Measurements from ENCODE around the gene KIRREL3. TPM values are rescaled to one million over a fixed set of nuclear protein-coding genes. Genes with fewer than 3 reads are reported as not detected.
A peak's percentile ranks its signal among the peaks of the same experiment; 100 is the strongest.

The KIRREL3 gene
- total and polyA plus RNA-seq, 12 donors = 0.13 to 0.58 (median 0.30) TPM

DNA sequence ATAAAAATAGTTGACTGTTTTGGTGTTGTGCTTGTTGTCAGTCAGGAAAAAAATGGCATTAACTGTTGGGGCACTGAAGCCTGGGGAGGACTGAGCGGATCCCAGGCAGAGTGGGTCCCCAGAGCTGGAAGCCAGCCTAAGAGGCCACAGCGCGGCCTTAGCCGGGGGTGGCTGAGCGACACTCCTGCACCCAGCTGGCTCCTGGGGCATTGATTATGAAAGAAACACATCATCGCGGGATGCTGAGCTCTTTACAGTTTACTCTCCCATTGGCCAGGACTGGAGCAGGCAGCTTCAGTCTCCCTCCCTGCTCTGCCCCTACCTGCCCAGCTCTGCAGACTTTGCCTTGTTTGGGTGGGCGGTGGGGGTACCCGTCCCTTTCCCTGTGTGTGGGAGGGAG lies 523.6 kb downstream of the KIRREL3 start:
- no peak overlapping the region for H3K27ac ChIP-seq
- no peak for ATAC-seq
- no peak for DNase-seq
- no peak overlapping the region for H3K4me3 ChIP-seq
- no peaks in the 10 kb centered on the region for H3K36me3 ChIP-seq
- 91 to 93% methylated on average over 9 of the region's 9 CpGs for WGBS, 2 donors
- no peaks in the 10 kb centered on the region for H3K27me3 ChIP-seq
- H3K4me1 ChIP-seq = peaks cover 0 to 24% (median 14%) of the 10 kb centered on the region in 9 donors
- intact Hi-C loops (cut with DNase I) = loop anchor here in 1 of 10 donors (5.0 kb wide), 2 partner anchors 35 to 165 kb away; no protein-coding TSS in a partner anchor
- no peaks in the 10 kb centered on the region for H3K9me3 ChIP-seq
- no peak for TF ChIP-seq CTCF (IDR thresholded peaks at IDR 0.05)

- intact Hi-C loops (cut with DNase I) = loop anchor here in 1 of 10 donors (5.0 kb wide), 2 partner anchors 34 to 164 kb away; no protein-coding TSS in a partner anchor
Observed at GRCh38 chr11:126476266-126476924, 524.2 kb downstream of the KIRREL3 start.

GRCh38 chr11:126475014-126475991 lies 525.3 kb downstream of the KIRREL3 start:
- no peaks in the 10 kb centered on the region for H3K9me3 ChIP-seq
- no peak overlapping the region for H3K4me3 ChIP-seq
- no peaks in the 10 kb centered on the region for H3K36me3 ChIP-seq
- H3K27ac ChIP-seq = peak overlapping the region in 8 of 10 donors; percentile 0 to 64 (median 34)
- 61 to 65% methylated on average over 26 of the region's 26 CpGs for WGBS, 2 donors
- intact Hi-C loops (cut with DNase I) = loop anchor here in 1 of 10 donors (5.0 kb wide), 2 partner anchors 33 to 163 kb away; no protein-coding TSS in a partner anchor
- no peaks in the 10 kb centered on the region for H3K27me3 ChIP-seq
- ATAC-seq = peak; percentile 21 to 69 (median 44)
- DNase-seq = peak in 1 of 2 donors; percentile 23
- no peak for TF ChIP-seq CTCF (IDR thresholded peaks at IDR 0.05)
- peaks cover 0 to 18% (median 11%) of the 10 kb centered on the region in 9 donors for H3K4me1 ChIP-seq

More at GRCh38 chr11:126476266-126476924, 524.2 kb downstream of the KIRREL3 start:
- Histone ChIP-seq H3K4me3 (no peak overlapping the region), H3K27me3 (no peaks in the 10 kb centered on the region), H3K9me3 (no peaks in the 10 kb centered on the region), H3K4me1 (peaks cover 0 to 24% (median 14%) of the 10 kb centered on the region in 9 donors), H3K36me3 (no peaks in the 10 kb centered on the region), H3K27ac (no peak overlapping the region)
- DNase-seq = no peak
- WGBS, 2 donors = 84 to 94% methylated on average over 15 of the region's 15 CpGs
- ATAC-seq = no peak
- TF ChIP-seq CTCF (IDR thresholded peaks at IDR 0.05) = no peak

- ATAC-seq (peak in 7 of 8 donors; percentile 31 to 81 (median 72)), DNase-seq (no peak)
- WGBS, 2 donors = 74 to 80% methylated on average over 9 of the region's 9 CpGs
- H3K27ac ChIP-seq = peak overlapping the region in 3 of 10 donors; percentile 0 to 55 (median 41)
- no peaks in the 10 kb centered on the region for H3K27me3 ChIP-seq
- H3K4me1 ChIP-seq = peaks cover 0 to 22% (median 10%) of the 10 kb centered on the region in 9 donors
- H3K4me3 ChIP-seq = no peak overlapping the region
- intact Hi-C loops (cut with DNase I) = no loop called here
- H3K9me3 ChIP-seq = no peaks in the 10 kb centered on the region
- no peak for TF ChIP-seq CTCF (IDR thresholded peaks at IDR 0.05)
- no peaks in the 10 kb centered on the region for H3K36me3 ChIP-seq
Observed at GRCh38 chr11:126474220-126474619, 526.4 kb downstream of the KIRREL3 start.
